H1 (cell line): ENCODE measurements around the gene TMEM117. TPM values are rescaled to one million over a fixed set of nuclear protein-coding genes. Genes with fewer than 3 reads are reported as not detected.

Source experiments
- NRF1 ChIP-seq: IDR thresholded peaks from 2 replicates; pipeline ENCODE4 v1.6.1; 2011; ENCODE audit warnings: mild to moderate bottlenecking, low read depth, low read length, improper control_type of control experiment
- POLR2AphosphoS5 ChIP-seq: IDR thresholded peaks from 2 replicates; pipeline ENCODE4 v1.6.1; 2011; ENCODE audit warnings: low read depth, low read length
- TCF12 ChIP-seq: IDR thresholded peaks from 2 replicates; pipeline ENCODE4 v1.6.1; 2011; ENCODE audit warnings: low read depth, mild to moderate bottlenecking, low read length
- polyA plus RNA-seq, 7 experiments: library from polyadenylated mRNA; depleted of rRNA in 3 of 7; stranded (reverse) in 5 of 7; unstranded in 2 of 7; fragments of >200 nt in 5 of 7; fragments of 200-250 nt in 2 of 7; gene quantifications; 1 replicate in 5 of 7; 2 replicates in 1 of 7; 4 replicates in 1 of 7; pipeline versions ENCODE4 v1.2.1 to v1.2.3, GENCODE V29; 2011 to 2013; ENCODE audit warnings: missing spikeins in 2 of 7, mixed read lengths in 2 of 7
- total RNA-seq: library from RNA; stranded (reverse); fragmentation: NEBNext Ultra II Directional; extraction: Animal tissue kit (Norgen Biotek cat#: 25700); gene quantifications from 2 replicates; pipeline ENCODE4 v1.2.1, GENCODE V29; 2021

The TMEM117 gene
- total and polyA plus RNA-seq, 2 of the 8 experiments (the other 6 are each of a cell fraction or from before 2014, with no cell fraction given), result 0.80 to 1.4 TPM

- no peak for TF ChIP-seq TCF12
- TF ChIP-seq NRF1, result no peak
- no peak for TF ChIP-seq POLR2AphosphoS5
These were observed 217.8 kb downstream of the TMEM117 start (continued) for GRCh38 chr12:44053549-44054127.
